Sigmoid colon (tissue), 3 donors: ENCODE data around the gene IDI1.

Experiments used
- CTCF ChIP-seq, 4 experiments: fragments of 450-650 bp in 3 of 4; fragments of 200-600 bp in 1 of 4; IDR thresholded peaks; one replicate each; pipeline ENCODE4 v1.5.1; 2016 to 2019; ENCODE audit warnings: antibody characterized with exemption in 4 of 4, mild to moderate bottlenecking in 3 of 4, moderate library complexity in 2 of 4
- POLR2A ChIP-seq, 2 donors: fragments of 450-650 bp; IDR thresholded peaks; one replicate each; pipeline ENCODE4 v1.6.1; 2016; ENCODE audit warnings: antibody characterized with exemption in 2 of 2, mild to moderate bottlenecking in 2 of 2, moderate library complexity in 2 of 2

- TF ChIP-seq POLR2A (IDR thresholded peaks at IDR 0.05) (no peak), CTCF (IDR thresholded peaks at IDR 0.05) (no peak)
Measured at GRCh38 chr10:1026578-1026977, 22.3 kb downstream of the IDI1 start.
